Lower leg skin (tissue), 3 donors: Measurements from ENCODE around the gene C6.

ENCODE experiments used
- POLR2A ChIP-seq, 2 donors: fragments of 450-650 bp; IDR thresholded peaks; one replicate each; pipeline ENCODE4 v1.6.1; 2016 to 2017; ENCODE audit warnings: antibody characterized with exemption in 2 of 2, mild to moderate bottlenecking in 1 of 2, moderate library complexity in 1 of 2
- TF ChIP-seq, protein P1 (sequence below), 3 donors: fragments of 450-650 bp; IDR thresholded peaks; one replicate each; pipeline ENCODE4 v1.5.1; 2016; ENCODE audit warnings: antibody characterized with exemption in 3 of 3, mild to moderate bottlenecking in 3 of 3, moderate library complexity in 2 of 3

DNA sequence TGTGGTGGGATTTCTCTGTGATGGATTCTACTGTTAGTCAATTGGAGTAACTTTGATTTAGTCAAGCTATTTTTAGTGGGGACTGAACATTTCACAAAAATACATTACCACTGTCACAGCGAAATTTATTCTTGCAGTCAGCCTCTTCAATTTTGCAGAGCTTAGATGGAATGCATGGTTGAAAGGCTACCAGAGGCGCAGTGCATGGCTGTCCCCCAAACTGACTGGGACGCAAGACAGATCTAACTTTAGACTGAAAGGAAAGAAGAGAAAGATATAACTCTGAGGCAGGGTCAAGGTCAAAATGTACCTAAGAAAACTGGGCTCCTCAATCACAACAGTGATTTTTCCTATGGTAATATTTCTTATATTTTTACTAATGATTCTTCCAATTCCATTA, 13.7 kb downstream of the C6 start:
- TF ChIP-seq, protein P1, sequence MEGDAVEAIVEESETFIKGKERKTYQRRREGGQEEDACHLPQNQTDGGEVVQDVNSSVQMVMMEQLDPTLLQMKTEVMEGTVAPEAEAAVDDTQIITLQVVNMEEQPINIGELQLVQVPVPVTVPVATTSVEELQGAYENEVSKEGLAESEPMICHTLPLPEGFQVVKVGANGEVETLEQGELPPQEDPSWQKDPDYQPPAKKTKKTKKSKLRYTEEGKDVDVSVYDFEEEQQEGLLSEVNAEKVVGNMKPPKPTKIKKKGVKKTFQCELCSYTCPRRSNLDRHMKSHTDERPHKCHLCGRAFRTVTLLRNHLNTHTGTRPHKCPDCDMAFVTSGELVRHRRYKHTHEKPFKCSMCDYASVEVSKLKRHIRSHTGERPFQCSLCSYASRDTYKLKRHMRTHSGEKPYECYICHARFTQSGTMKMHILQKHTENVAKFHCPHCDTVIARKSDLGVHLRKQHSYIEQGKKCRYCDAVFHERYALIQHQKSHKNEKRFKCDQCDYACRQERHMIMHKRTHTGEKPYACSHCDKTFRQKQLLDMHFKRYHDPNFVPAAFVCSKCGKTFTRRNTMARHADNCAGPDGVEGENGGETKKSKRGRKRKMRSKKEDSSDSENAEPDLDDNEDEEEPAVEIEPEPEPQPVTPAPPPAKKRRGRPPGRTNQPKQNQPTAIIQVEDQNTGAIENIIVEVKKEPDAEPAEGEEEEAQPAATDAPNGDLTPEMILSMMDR (IDR thresholded peaks at IDR 0.05) = no peak
- no peak for TF ChIP-seq POLR2A (IDR thresholded peaks at IDR 0.05)
